GM18517 (cell line): ENCODE results near the gene RNF144B.
"Not testable (repeated sequence)": the region's sequence is repeated elsewhere in the genome, so short reads cannot be mapped to it uniquely, and the experiment has no call there.

Source experiments
- ATAC-seq: cut with Tn5 transposase; IDR thresholded peaks from one replicate; pipeline ENCODE4 v1.9.1; 2021; ENCODE audit warnings: mild to moderate bottlenecking, moderate library complexity; ENCODE audit not compliant: unreplicated experiment

RNF144B gene

DNA sequence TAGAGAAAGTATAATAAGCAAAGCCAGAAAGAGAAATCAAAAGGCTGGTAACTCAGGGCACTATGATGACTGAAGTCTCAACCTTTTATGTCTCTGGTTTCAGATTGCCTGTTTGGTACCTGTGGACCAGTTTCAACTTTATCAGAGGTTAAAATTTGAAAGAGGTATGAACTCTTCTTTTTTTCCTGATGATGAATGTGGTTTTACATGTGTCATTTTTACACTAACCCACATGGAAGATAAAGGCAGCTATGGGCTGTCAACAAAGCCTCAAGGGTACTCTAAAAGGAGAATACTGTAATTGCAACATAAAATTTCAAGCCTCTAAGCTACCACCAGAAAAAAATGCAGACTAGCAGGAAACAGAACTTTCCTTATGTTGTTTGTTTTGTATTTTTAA, 52.4 kb downstream of the RNF144B start:
- ATAC-seq, result no peak

DNA sequence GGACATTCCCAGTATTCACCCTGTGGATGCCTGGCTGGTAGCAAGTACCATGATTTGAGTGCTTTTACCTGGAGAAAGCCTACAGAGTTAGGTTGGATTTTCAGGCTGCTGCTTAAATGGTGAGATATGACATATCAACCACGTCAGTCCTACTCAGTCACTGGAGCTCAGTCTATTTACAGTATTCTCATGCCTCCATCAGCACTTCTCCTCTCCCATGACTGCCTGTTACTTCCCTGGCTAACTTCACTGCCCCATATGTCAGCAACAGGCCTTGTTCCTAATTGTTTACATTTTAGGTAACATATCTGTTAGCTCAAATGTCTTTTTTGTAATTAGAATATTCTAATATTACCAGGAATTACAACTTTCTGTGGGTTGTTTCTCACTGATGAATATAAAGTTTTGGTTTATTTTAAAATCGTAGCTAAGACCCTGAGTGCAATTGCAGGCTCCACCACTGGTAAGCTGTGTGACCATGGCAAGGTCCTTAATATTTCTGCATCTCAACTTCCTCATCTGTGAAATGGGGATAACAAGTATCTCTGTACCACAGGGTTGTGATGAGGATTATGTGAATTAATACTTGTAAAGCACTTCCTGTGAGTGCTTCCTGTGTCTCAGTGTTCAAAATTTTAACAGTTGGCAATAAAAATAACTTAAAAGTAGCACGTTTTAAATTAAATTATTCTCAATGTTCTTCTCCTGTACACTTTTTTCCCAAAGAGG, 54.3 kb downstream of the RNF144B start:
- no peak for ATAC-seq

DNA sequence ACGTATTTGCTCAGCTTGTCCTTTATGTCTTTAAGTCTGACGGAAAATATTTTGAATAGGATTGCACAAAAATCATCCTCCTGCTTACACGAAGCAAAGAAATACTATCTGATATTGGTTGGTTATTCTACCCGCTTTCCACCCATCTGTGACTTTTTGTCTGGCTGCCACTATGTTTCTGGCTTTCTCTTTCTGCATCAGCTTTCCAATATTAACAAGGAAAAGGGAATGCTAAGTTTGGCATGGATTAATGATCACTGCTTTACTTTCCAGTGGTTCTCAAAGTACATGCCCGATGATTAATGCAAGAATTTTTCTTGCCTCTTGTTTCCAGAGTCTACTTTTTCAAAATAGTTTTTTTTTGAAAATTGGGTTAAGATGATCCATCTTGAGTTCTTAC, 57.0 kb downstream of the RNF144B start:
- ATAC-seq, result no peak

DNA sequence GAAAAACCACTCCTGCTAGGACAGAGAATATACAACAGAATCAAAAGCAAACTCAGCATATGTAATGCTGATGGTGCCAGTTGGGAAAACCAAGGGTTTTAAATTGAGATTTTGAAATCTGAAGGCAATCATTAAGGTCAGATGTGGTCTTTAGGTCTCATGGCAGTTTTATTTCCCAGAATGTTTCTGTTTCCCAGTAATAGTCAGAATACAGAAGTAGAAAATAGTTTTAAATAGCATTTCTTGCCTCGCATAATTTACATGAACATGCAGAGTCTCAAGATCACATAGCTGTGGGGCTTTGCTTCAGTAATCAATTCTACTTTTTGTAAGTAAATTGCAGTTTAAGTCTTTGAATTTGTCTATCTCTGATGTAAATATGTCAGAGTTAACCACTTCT, 58.1 kb downstream of the RNF144B start:
- no peak for ATAC-seq

DNA sequence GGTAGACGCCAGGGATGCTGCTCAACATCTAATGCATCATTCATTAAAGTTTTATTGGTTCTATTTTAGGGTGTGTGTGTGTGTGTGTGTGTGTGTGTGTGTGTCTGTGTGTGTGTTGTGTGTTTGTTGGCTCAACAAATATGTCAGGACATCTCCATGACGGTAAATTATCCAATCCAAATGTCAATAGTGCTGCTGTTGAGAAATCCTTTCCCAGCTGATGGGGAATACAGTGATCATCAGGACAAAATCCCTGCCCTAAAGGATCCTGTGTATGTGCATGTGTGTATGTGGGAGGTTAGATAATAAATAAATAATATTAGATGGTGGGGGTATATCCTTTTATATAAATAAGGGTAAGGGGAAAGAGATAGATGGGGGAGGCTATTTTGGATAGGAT, 59.6 kb downstream of the RNF144B start:
- ATAC-seq, result no peak

DNA sequence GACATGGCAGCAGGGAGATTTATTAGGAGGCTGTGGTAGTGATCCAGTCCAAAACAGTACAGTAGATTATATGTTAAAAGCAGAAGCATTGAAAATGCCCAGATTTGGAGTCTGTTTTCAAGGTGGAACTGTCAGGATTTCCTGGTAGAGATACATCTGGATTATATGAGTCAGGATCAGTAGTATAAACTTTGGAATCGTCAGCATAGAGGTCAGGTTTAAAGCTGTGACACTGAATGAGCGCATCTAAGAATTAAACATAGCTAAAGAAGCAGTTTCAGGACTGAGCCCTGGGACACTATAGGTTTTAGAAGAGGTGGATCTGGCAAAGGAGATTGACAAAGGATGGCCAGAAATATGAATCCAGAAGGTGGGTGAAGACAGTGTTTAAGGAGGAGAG, 60.4 kb downstream of the RNF144B start:
- no peak for ATAC-seq

DNA sequence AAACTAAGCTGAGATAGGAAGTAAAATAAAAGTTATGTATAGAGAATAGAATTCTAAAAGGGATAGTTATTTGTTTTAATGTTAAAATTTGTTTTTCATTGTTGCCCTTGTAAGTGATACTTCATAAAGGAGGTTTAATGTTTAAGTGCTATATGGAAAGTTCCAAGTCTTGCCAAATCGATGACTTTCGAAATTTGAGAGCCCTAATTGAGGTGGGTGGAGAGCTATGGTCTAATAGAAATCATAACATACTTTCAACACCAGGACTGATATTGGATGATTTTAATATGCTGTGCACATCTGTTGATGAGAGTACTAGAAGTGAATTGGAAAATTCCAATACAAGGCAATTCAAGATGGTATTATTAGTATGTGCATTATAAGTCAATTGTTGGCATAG, 64.6 kb downstream of the RNF144B start:
- no peak for ATAC-seq

DNA sequence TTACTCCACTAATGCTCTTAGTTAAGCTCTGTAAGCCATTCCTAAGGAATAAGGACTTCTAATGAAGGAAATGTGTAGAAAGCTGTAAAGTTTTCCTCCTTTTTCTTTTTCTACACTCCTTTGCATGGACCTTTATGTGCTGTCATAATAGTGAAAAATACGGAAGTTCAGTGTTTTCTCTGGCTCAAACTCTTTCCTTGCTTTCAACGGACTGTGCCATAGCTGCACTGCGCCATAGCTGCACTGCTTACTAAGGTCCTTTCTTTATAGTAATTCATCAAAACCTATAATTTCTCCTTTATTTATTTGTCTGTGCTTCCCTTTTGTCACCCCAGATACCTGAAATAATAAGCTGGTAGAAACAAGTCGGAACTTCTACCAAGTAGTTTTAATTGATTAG, 67.3 kb downstream of the RNF144B start:
- ATAC-seq, result no peak

DNA sequence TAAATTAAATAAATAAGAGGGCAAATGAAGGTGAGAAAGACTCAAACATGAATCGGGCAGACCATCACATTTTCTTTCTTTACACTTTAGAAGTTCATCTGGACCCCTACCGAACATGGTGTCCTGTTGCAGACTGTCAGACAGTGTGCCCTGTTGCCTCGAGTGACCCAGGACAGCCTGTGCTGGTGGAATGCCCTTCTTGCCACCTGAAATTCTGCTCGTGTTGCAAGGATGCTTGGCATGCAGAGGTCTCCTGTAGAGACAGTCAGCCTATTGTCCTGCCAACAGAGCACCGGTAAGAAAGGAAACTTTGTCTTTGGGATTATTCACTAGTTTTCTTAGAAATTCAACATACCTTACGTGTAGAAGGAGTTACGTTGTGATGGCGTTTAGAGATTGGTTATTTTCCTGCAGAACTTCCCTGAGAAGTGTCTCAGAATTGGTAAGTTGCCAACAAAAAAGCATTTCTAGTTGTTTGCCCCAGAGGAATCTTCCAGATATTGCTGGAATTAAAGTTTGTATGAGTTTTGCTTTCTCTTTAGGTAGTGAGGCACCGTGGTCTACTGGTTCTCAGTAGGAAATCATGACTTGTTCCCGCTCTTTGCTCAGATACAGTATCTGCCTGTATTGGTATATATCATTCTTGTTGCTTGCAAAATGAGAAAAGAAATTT, 70.1 kb downstream of the RNF144B start:
- ATAC-seq, result no peak

DNA sequence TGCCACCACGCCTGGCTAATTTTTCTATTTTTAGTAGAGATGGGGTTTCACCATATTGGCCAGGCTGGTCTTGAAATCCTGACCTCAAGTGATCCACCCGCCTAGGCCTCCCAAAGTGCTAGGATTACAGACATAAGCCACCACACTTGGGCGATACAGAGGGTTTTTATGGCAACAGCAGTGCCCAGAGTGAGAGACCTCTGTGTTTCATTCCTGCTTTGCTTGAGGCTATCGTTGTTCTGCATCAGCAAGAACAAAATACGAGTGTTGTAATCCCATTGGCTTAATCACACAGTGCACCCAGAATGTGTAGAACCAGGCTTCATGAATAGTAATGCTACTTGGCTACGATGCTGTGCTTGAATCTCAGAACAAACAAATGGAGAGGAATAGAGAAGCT, 70.9 kb downstream of the RNF144B start:
- ATAC-seq, result not testable (repeated sequence)

DNA sequence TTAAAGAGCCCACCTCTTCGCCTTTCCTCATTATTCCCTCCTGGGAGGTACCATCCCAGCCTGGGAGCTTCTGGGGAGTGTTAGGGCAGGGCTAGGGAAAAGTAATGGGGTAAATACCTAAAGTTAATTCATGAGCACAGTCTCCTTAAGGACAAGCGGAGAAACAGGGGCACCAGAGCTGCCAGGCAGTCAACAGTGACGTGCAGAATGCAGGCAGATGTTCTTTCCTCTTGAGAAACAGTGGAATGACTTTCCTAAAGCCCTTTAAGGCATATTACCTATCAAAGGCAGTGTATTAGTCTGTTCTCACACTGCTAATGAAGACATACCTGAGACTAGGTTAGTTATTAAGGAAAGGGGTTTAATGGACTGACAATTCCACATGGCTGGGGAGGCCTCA, 76.3 kb downstream of the RNF144B start:
- no peak for ATAC-seq

DNA sequence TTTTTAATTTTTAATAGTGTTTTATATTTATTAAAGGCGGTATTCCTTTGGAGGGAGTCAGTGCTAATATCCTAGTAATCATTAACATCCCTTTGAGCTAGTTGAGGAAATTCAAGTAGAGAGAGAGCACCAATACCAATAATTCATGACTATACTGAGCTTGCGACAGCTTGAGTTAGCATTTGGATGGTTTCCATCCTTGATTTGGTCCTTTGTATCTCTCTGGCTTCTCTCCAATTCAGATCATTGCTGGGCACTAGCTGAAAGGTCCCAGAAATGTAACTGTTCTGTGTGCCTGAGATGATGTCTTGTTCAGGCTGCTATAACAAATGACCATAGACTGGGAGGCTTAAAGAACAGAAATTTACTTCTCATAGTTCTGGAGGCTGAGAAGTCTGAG, 77.0 kb downstream of the RNF144B start:
- no peak for ATAC-seq

DNA sequence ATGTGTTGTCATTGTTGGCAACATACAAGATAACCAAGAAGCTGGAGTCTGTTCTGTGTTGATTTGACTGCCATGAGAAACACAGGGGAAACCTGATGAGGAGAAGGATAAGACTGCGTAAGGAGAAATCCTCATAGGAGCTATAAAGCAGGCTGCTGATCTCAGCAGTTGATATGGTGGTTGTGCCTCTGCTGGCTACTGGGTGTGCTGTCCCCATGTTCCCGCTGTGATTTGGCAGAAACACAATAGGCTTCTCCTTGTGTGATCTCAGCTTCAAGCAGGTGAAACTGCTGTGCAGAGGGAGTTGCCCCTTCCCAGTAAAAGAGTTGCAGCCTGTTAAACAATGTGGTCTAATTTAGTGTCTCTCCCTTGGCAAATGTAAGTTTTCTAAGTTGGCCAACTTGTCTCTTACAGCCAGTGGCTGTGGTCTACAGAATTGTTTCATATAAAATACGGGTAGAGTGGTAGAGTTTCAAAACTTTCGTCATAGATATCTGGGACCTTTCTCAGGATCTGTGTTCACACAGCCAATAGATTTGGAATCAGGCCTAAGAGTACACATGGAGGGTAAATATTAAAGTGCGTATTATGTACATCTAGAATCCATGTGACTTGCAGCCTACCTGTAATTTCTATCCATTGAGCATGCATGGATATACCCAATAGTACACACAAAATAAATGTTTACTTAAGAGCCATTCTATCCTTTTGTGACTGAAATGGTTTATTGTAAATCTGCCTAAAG, 78.4 kb downstream of the RNF144B start:
- ATAC-seq, result no peak

DNA sequence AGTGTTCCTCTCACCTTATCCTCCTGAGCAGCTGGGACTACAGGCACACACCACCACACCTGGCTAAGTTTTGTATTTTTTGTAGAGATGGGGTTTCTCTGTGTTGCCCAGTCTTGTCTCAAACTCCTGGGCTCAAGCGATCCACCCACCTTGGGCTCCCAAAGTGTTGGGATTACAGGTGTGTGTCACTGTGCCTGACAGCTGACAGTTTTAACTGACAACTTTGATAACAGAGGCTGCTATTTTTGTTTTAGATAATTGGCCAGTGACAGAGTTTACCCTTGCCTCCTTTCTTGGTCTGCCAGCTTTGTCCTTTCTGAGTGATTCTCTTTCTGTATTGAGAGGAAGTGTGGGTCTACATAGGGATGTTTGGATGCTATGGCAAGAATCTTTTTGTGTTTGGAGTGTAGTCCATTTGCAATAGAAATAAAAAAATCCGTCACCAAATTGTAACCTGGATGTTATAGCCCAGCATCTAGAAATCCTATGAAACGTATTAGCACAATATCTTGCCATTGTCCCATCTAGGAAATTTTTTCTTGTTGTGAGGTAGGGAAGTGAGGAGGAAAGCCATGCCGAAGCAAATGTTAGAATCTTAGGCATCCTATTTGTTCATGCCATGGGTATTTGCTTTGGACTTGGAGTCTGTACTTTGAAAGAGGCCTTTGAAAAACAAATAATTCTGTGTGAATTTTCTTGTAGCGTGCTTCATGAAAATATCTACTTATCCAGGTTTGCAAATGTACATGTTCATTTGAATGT, 80.8 kb downstream of the RNF144B start:
- no peak for ATAC-seq

DNA sequence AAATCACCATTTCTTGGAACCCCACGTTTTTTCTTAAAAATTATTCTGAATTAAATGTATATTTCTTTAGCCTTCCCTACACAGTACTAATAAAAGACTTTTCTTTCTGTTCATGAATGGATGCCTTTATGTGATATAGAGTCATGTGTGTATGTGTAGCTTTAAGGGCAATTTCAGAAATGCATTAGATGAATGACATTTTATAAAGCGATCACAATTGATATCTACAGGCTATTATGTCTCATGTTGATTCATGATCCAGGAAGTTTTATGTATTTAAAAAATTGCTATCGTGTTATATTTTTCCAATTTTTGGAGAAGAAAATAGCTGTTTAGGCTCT, 81.3 kb downstream of the RNF144B start:
- ATAC-seq, result no peak

DNA sequence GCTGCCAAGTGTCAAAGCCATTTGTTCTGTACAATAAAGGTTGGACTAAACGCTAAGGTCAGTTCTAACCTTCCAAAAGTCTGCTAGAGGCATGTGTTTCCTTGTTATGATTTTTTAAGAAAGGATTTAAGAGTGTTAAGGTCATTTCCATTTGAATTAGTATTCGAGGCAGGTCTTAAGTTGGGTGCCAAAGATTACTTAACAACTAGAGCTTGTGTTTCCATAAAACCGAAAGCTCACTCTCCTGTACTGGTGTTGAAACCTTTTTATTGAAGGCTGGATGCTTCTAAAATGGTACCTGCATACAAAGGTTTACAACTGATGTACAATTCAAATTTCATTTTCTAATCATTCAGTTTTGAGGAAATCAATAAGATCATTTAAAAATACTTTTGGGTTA, 82.4 kb downstream of the RNF144B start:
- no peak for ATAC-seq

DNA sequence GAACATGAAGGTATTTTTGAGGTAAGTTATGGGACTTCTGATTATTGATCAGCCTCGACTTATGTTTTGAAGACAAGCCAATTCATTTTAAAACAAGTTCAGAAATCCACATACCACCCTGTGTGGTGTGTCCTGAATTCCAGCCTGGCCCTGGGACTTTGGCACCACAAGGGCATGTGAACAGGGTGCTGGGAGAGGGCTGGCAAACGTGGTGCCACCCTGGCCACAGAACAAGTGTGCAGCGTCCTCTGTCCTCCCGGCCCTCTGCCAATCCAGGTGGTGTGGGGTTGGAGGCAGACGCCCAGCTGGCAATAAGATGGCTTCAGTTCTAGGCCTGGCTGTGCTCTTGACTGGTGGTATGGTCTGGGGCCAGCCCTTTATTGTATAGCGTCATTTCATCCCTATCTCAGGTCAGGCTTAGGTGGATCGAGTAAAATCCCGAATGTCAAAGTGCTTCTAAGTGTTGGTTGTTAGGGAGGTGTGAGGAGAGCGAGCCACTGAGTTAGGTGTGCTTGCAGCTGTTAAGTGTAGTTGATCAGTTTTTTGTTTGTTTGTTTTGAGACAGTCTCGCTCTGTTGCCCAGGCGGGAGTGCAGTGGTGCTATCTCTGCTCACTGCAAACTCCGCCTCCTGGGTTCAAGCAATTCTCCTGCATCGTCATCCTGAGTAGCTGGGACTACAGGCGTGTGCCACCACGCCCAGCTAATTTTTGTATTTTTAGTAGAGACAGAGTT, 84.2 kb downstream of the RNF144B start:
- no peak for ATAC-seq

DNA sequence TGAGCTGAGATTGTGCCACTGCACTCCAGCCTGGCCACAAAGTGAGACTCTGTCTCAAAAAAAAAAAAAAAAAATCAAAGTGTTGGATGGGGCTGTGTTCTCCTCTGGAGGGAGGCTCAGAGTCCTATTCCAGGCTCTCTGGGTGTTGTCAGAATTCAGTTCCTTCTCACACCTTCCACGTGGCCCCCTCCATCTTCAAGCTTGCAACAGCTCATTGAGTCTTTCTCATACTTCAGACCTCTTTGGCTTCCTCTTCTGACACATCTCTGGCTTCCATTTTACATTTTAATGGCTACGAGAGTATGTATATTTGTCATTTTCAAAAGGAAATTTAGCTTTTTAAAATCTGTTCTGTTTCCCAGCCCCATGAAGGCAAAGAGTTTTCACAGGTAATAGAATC, 85.8 kb downstream of the RNF144B start:
- ATAC-seq, result no peak

DNA sequence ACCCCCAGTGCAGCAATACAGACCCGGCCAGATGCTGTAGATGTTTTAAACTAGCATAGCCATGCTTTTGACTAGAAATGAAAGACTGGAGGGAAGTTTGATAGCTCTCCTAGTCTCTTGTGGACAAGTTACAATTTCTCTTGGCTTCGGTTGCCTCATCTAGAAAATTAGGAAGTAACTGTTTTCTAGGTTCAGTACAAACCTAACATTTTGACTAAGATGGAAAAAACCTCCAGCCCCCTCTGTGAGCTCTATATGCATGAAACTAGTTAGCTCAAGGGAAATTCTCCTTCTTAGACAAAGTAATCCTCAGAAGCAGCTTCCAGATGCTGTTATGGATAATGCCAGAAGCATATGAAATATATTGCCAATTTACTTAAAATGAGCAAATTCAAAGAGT, 86.6 kb downstream of the RNF144B start:
- ATAC-seq, result no peak

DNA sequence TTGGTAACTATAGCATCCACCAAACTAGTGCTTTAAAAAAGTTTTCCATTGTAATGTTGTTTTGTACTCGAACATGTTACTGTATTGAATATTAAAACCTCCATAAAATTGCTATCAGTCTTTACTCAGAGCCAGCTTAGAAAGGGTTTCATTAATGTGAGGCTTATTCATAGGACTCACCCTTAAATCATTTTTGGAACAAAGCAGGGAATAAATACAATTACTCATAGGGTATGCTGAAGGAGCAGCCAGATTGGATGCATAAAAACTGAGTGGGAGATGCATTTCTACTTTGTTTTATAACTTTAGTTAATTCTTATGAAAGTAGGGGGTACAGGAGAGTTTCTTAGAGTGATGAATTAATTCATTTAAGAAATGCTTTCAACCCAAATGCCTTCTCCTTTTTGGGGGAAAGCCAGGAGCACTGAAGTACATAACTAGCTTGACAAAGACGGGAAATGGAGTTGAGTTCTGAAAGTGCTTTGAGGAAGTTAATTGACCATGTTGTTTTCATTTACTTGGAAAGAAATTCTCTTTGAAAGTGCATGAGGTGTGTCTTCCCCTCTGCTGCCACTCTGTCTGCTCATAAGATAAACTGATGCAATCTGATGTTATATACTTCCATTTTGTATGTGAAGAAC, 90.3 kb downstream of the RNF144B start:
- ATAC-seq, result no peak
